GM18951 (cell line): ENCODE data around the gene PMVK.

Experiments used
- POLR2A ChIP-seq: IDR thresholded peaks from 4 replicates; pipeline ENCODE4 v1.6.1; 2011; ENCODE audit warnings: mild to moderate bottlenecking; ENCODE audit not compliant: insufficient read length, insufficient read depth; ENCODE audit errors: extremely low read depth
- in situ Hi-C: fragments of 300-500 bp; cut with MboI; formaldehyde crosslinking; loops from one replicate; pipeline ENCODE4 v1.12.0; 2022; ENCODE audit warnings: low sequenced_read_pairs, mixed read lengths, inconsistent platforms; ENCODE audit not compliant: unreplicated experiment

Gene PMVK

GRCh38 chr1:154961207-154962155 is 25.0 kb upstream of the PMVK start, which contains the start of gene PYGO2:
Gene PYGO2, minus strand, starts transcription at chr1:154961782. Its CDS starts 206 bp downstream, at chr1:154961576.
- TF ChIP-seq POLR2A = peak; percentile 94

GRCh38 chr1:154960446-154961136 is 24.1 kb upstream of the PMVK start:
- in situ Hi-C loops = no loop called here
- TF ChIP-seq POLR2A = no peak

More at GRCh38 chr1:154961207-154962155, 25.0 kb upstream of the PMVK start, which contains the start of gene PYGO2:
- in situ Hi-C loops = no loop called here

- in situ Hi-C loops = no loop called here
- no peak for TF ChIP-seq POLR2A
These were observed 22.9 kb upstream of the PMVK start for GRCh38 chr1:154959426-154959780.

- in situ Hi-C loops = no loop called here
- TF ChIP-seq POLR2A = no peak
These were observed 22.3 kb upstream of the PMVK start for GRCh38 chr1:154958681-154959425.

GRCh38 chr1:154958036-154958435 is 21.5 kb upstream of the PMVK start:
- no peak for TF ChIP-seq POLR2A
- in situ Hi-C loops = no loop called here

GRCh38 chr1:154957091-154957657 is 20.7 kb upstream of the PMVK start:
- in situ Hi-C loops = no loop called here

GRCh38 chr1:154956544-154956941 is 20.0 kb upstream of the PMVK start:
- in situ Hi-C loops = no loop called here
- peak; percentile 15 for TF ChIP-seq POLR2A

More at GRCh38 chr1:154957091-154957657, 20.7 kb upstream of the PMVK start:
- no peak for TF ChIP-seq POLR2A

- peak; percentile 7 for TF ChIP-seq POLR2A
- in situ Hi-C loops = no loop called here
These were observed 19.4 kb upstream of the PMVK start, which contains the start of gene PBXIP1 for GRCh38 chr1:154955718-154956543. Gene PBXIP1, minus strand, starts transcription at chr1:154956099. Its CDS starts 2,378 bp downstream, at chr1:154953721.

- in situ Hi-C loops = no loop called here
- peak; percentile 9 for TF ChIP-seq POLR2A
These were observed 18.7 kb upstream of the PMVK start for GRCh38 chr1:154955039-154955717.

- TF ChIP-seq POLR2A = no peak
- in situ Hi-C loops = loop anchor here (5.0 kb wide), 1 partner anchor 77 kb away; no protein-coding TSS in a partner anchor
These were observed 18.0 kb upstream of the PMVK start for GRCh38 chr1:154954541-154954940.

GRCh38 chr1:154953611-154954038 is 17.1 kb upstream of the PMVK start:
- in situ Hi-C loops = loop anchor here (5.0 kb wide), 1 partner anchor 76 kb away; no protein-coding TSS in a partner anchor

More at GRCh38 chr1:154953611-154954038, 17.1 kb upstream of the PMVK start:
- no peak for TF ChIP-seq POLR2A
